ENCODE results near the gene CMTM4.

DNA sequence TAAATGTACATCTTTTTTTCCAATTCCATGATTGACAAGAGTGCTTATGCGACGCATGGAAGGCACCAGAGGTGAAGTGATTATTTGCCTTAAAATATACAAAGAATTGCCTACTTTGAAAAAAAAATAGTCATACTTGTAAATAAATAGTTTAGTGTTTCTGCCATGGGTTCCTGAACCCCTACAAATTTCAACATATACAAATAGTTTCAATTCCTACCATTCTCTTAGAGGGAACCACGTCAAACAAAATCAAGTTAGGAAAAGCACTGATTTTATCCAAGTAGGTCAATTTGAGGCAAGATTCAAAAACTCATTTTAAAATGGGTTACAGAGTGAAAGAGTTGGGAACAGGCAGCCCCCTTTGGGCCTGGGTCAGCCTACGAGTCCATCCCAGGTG is 80.4 kb downstream of the CMTM4 start:
- TF ChIP-seq POLR2AphosphoS5 (IDR thresholded peaks at IDR 0.05; ENCODE audit: borderline replicate concordance, low read depth, low read length) = no peak
- TF ChIP-seq EZH2 (IDR thresholded peaks at IDR 0.05) = no peak

Measured in SK-N-MC (cell line).